Transverse colon (tissue), 4 donors: ENCODE data around the gene ZNF213. TPM values are rescaled to one million over a fixed set of nuclear protein-coding genes. Genes with fewer than 3 reads are reported as not detected.

Experiments used
- DNase-seq: peaks from one replicate; pipeline ENCODE4 v3.0.0-alpha.2; 2019
- H3K27ac ChIP-seq, 4 donors: fragments of 200-600 bp; sonication (generic); 2 replicates each; pipeline ENCODE4 v1.5.1; 2016 to 2018; ENCODE audit warnings: inconsistent platforms in 4 of 4
- H3K27me3 ChIP-seq: fragments of 200-600 bp; sonication (generic); 2 replicates; pipeline ENCODE4 v1.5.1; 2017; ENCODE audit warnings: inconsistent platforms
- H3K36me3 ChIP-seq, 4 donors: fragments of 200-600 bp; sonication (generic); 2 replicates each; pipeline ENCODE4 v1.5.1; 2017 to 2019; ENCODE audit warnings: inconsistent platforms in 4 of 4
- H3K4me1 ChIP-seq, 4 donors: fragments of 200-600 bp; sonication (generic); 2 replicates each; pipeline ENCODE4 v1.5.1; 2017 to 2020; ENCODE audit warnings: inconsistent platforms in 4 of 4
- H3K4me3 ChIP-seq, 4 donors: fragments of 200-600 bp; sonication (generic); 1 replicate in 1 of 4; 2 replicates in 3 of 4; pipeline versions ENCODE4 v1.5.1 to v1.6.1; 2017 to 2019; ENCODE audit warnings: inconsistent platforms in 4 of 4
- H3K9me3 ChIP-seq, 2 donors: fragments of 200-600 bp; sonication (generic); 2 replicates each; pipeline ENCODE4 v1.5.1; 2017 to 2019; ENCODE audit warnings: inconsistent platforms in 2 of 2
- EP300 ChIP-seq: sonication (generic); formaldehyde crosslinking; IDR thresholded peaks from one replicate; pipeline ENCODE4 v1.6.1; 2017; ENCODE audit warnings: antibody characterized with exemption, low read depth
- POLR2A ChIP-seq: fragments of 450-650 bp; IDR thresholded peaks from one replicate; pipeline ENCODE4 v1.6.1; 2016; ENCODE audit warnings: antibody characterized with exemption, mild to moderate bottlenecking, moderate library complexity
- POLR2AphosphoS5 ChIP-seq, 3 donors: sonication (generic); formaldehyde crosslinking; IDR thresholded peaks; one replicate each; pipeline ENCODE4 v1.6.1; 2016; ENCODE audit warnings: antibody characterized with exemption in 3 of 3
- WGBS, 2 donors: methylation state at CpG; one replicate each; pipeline ENCODE4 v1.1.5; 2018; ENCODE audit warnings: low coverage in 1 of 2; 5-methylcytosine and 5-hydroxymethylcytosine counted together
- in situ Hi-C, 4 donors: fragments of 200-750 bp; cut with MboI; loops; one replicate each; pipeline versions ENCODE4 v1.15.0 to v1.15.1; 2017; ENCODE audit warnings: low sequenced_read_pairs in 3 of 4, low pct_ligation_motif_present in 1 of 4, low pct_unique_long_range_greater_than_20kb in 1 of 4
- intact Hi-C: fragments of 100-400 bp; cut with DNase I; formaldehyde crosslinking; loops from one replicate; pipeline ENCODE4 v1.15.1; 2023; ENCODE audit warnings: low total_unique reads
- total RNA-seq, 4 donors: library from RNA; depleted of rRNA; stranded (reverse); fragments of >200 nt; gene quantifications; one replicate each; pipeline ENCODE4 v1.1.0, GENCODE V29; 2016
- TF ChIP-seq, protein P1 (sequence below), 5 experiments: fragments of 200-600 bp in 3 of 5; fragments of 450-650 bp in 2 of 5; sonication (generic) in 3 of 5; IDR thresholded peaks; 1 replicate in 2 of 5; 2 replicates in 3 of 5; pipeline ENCODE4 v1.5.1; 2016 to 2017; ENCODE audit warnings: antibody characterized with exemption in 5 of 5, inconsistent platforms in 3 of 5, mild to moderate bottlenecking in 2 of 5, moderate library complexity in 1 of 5

ZNF213 gene
- total RNA-seq, 4 donors from 2014 or later, result 12.1 to 64.3 (median 16.1) TPM

DNA sequence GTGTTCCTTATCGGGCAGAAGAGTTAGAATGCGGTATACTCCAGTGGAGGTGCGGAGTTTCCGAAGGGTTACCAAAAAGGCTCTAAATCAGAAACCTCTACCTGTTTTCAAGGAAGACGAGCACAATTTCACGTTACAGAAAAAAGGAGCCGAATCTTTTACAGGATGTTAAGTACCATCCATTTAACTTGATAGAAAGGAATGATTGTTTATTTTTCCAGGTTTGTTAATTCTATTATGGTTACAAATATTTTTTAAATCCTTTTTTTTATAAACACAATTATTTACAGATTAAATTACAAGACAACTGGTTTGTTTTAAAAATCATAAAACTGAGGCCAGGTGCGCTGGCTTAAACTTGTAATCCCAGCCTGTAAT, 18.2 kb downstream of the ZNF213 start:
- in situ Hi-C loops (no loop called here), intact Hi-C loops (no loop called here)
- H3K9me3 ChIP-seq, result no peaks in the 10 kb centered on the region
- H3K4me1 ChIP-seq, result peaks cover 11 to 44% (median 31%) of the 10 kb centered on the region in 4 donors
- peak overlapping the region; percentile 23 to 79 (median 57) for H3K27ac ChIP-seq
- no peak for TF ChIP-seq EP300
- TF ChIP-seq, protein P1, sequence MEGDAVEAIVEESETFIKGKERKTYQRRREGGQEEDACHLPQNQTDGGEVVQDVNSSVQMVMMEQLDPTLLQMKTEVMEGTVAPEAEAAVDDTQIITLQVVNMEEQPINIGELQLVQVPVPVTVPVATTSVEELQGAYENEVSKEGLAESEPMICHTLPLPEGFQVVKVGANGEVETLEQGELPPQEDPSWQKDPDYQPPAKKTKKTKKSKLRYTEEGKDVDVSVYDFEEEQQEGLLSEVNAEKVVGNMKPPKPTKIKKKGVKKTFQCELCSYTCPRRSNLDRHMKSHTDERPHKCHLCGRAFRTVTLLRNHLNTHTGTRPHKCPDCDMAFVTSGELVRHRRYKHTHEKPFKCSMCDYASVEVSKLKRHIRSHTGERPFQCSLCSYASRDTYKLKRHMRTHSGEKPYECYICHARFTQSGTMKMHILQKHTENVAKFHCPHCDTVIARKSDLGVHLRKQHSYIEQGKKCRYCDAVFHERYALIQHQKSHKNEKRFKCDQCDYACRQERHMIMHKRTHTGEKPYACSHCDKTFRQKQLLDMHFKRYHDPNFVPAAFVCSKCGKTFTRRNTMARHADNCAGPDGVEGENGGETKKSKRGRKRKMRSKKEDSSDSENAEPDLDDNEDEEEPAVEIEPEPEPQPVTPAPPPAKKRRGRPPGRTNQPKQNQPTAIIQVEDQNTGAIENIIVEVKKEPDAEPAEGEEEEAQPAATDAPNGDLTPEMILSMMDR (IDR thresholded peaks at IDR 0.05), result no peak
- TF ChIP-seq POLR2A, result no peak
- TF ChIP-seq POLR2AphosphoS5 (IDR thresholded peaks at IDR 0.05), result no peak
- H3K4me3 ChIP-seq, result no peak overlapping the region
- no peaks in the 10 kb centered on the region for H3K27me3 ChIP-seq
- H3K36me3 ChIP-seq, result no peaks in the 10 kb centered on the region
- no peak for DNase-seq
- 10 to 12% methylated on average over 6 to 8 of the region's 8 CpGs for WGBS, 2 donors

DNA sequence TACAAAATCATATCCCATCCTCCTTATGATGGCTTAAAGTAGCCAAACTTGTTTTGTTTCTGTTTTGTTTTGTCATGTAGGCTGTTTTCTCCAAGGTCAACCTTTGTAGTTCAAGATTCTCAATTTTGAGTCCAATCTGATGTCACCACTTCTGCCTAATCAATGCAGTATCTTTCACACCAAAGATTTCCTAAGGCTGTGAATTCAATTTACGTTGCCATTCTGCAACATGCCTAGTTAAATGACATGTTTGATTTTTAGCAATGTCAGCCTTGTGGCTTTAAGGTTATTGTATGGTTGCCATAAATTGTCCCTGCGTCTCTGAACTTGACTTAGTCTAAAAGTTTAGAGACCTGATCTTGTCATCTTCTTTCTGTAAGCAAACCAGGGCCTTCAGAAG, 20.4 kb downstream of the ZNF213 start:
- Histone ChIP-seq H3K4me1 (peaks cover 8 to 40% (median 35%) of the 10 kb centered on the region in 4 donors), H3K36me3 (no peaks in the 10 kb centered on the region), H3K4me3 (no peak overlapping the region), H3K27ac (no peak overlapping the region), H3K27me3 (no peaks in the 10 kb centered on the region), H3K9me3 (no peaks in the 10 kb centered on the region)
- in situ Hi-C loops (no loop called here), intact Hi-C loops (no loop called here)
- DNase-seq, result no peak
- WGBS, 2 donors, result 60 to 87% methylated on average over 1 to 2 of the region's 2 CpGs
- TF ChIP-seq, protein P1 (IDR thresholded peaks at IDR 0.05), result no peak

DNA sequence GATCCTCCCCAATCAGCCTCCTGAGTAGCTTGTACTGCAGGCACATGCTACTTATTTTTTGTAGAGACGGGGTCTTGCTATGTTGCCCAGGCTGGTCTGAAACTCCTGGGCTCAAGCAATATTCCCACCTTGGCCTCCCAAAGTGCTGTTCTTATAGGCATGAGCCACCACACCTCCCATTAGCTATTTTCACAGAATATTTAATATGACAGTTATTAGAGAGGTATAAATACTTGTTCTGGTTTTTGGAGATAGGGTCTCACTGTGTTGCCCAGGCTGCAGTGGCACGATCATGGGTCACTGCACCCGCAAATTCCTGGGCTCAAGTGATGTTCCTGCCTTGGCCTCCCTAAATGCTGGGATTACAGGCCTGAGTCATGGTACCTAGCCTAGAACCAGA, 21.1 kb downstream of the ZNF213 start:
- DNase-seq, result no peak
- H3K4me1 ChIP-seq, result peaks cover 8 to 39% (median 31%) of the 10 kb centered on the region in 4 donors
- H3K9me3 ChIP-seq, result no peaks in the 10 kb centered on the region
- no peak overlapping the region for H3K27ac ChIP-seq
- in situ Hi-C loops, result no loop called here
- no peak for TF ChIP-seq EP300
- TF ChIP-seq POLR2A, result no peak
- TF ChIP-seq, protein P1 (IDR thresholded peaks at IDR 0.05), result no peak
- no peak for TF ChIP-seq POLR2AphosphoS5 (IDR thresholded peaks at IDR 0.05)
- H3K36me3 ChIP-seq, result no peaks in the 10 kb centered on the region
- 90% methylated on average over 2 to 3 of the region's 3 CpGs for WGBS, 2 donors
- no peaks in the 10 kb centered on the region for H3K27me3 ChIP-seq
- no peak overlapping the region for H3K4me3 ChIP-seq
- intact Hi-C loops, result no loop called here

GRCh38 chr16:3157229-3158025, 22.6 kb downstream of the ZNF213 start:
- no peaks in the 10 kb centered on the region for H3K36me3 ChIP-seq
- peak overlapping the region; percentile 50 to 94 (median 89) for H3K4me3 ChIP-seq
- no peaks in the 10 kb centered on the region for H3K9me3 ChIP-seq
- intact Hi-C loops (no loop called here), in situ Hi-C loops (no loop called here)
- 1% methylated on average over 37 of the region's 59 CpGs; no CpG with 5 or more reads in 1 of the 2 donors for WGBS, 2 donors
- H3K27me3 ChIP-seq, result no peaks in the 10 kb centered on the region
- TF ChIP-seq, protein P1 (IDR thresholded peaks at IDR 0.05), result no peak
- peak overlapping the region; percentile 88 to 93 (median 90) for H3K27ac ChIP-seq
- H3K4me1 ChIP-seq, result peaks cover 0 to 25% (median 17%) of the 10 kb centered on the region in 4 donors
- peak; percentile 77 for DNase-seq
